Activated effector memory CD4-positive, alpha-beta T cell treated with Interleukin-2 at 50 U/mL for 16 hours (primary cell): ENCODE measurements around the gene LRRC75B.
"Not testable (repeated sequence)": the region's sequence is repeated elsewhere in the genome, so short reads cannot be mapped to it uniquely, and the experiment has no call there.

ENCODE experiments used
- DNase-seq: peaks from one replicate; pipeline ENCODE4 v3.0.0-alpha.2; 2020

Gene LRRC75B

DNA sequence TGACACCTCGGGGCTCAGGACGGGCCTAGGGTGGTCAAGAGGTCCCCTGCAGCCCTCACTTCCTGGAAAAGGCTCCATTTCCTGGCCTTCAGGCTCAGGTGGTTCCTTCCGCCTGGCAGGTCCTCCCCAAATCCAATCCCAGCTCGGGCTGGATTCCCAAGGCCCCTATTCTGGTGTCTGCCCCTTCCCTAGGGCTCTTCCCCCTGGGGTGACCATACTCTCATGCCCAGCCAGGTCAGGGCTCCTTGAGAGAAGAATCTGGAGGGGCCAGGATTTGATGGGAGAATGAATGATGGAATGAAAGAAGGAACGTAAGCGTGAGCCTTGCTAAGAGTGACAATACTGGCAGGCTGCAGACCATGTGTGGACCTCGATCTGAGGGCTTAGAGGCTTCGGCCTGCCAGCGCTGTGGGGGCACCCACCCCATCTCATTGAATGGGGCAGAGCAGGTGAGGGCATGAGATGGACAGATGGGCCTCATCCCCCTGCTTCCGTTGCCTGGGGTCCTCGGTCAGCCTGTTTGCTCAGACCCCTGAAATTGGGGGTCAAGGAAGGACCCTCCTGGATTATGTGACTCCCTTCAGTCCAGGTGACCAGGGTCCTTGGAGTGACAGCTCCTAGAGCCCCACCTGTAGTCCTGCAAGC is 9.4 kb upstream of the LRRC75B start:
- not testable (repeated sequence) for DNase-seq

DNA sequence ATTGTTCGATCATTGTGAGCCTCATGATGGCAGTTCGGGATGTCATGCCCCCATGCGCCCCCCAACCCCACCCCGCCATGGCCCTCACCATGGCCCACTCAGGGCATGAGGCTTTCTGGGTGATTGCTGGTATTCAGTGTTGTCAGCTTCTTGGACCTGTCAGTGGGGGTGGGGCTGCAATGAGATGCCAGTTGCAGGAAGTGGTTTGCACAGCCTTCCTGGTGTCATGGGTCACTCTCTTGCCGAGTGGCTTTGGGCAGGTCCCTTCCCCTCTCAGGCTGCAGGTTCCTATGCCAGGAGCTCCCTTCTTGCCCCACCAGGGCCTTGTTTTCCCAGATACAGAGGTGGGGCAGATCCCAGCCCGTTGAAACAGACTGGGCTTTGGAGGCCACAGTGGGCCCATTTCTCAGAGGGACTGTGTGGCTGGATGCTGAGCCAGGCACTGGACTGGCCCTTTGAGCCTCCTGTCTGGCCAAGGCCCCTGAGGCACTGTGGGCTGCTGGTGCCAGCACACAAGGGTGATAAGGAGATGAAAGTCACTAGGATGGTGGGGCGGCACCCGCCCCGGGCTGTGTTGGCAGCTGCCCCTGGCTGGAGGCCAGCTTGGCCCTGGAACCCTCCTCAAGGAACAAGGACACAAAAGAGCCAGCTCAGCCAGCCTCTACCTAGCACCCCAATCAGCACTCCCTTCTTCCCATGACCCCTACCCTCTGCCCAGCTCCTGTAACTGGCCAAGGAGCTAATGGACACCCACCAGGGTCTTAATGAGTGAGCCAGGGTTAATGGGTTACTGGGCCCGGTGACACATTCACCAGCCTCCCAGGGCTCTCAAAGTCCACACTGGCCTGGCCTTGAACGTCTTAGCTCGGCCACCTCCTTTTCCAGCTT is 8.6 kb upstream of the LRRC75B start:
- DNase-seq = no peak

DNA sequence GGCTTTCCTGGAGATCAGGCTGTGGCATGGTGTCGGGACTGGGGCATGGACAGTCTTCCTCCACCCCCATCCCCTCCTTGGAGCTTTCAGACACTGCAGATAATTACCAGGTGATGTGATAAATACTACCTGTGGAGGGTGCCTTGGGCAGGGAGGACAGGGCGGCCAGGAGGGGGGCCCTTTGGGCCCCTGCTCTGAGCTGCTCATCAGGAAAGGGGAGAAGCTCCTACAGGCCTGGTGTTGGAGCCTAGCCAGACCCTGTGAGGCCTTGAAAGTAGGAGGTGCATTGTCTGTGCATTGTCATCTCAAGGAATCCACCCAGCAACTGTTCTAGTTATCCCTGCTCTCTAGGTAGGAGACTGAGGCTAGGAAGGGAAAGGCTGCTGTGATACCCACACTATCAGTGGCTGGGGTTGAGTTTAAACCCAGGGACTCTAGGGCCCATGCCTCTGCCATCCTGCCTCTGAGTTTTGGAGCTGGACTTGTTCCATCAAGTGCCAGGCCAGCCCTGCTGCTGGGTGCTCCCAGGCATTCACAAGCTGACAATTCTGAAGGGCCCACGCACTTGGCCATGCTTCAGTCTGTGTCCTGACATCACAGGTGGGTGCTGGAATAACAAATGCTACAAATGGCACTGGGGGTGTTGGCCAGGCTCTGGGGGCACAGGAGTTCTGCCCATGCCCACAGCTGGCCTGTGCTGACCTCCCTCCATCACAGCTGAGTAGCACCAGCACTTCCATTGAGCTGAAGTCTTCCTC is 7.3 kb upstream of the LRRC75B start:
- DNase-seq = not testable (repeated sequence)

DNA sequence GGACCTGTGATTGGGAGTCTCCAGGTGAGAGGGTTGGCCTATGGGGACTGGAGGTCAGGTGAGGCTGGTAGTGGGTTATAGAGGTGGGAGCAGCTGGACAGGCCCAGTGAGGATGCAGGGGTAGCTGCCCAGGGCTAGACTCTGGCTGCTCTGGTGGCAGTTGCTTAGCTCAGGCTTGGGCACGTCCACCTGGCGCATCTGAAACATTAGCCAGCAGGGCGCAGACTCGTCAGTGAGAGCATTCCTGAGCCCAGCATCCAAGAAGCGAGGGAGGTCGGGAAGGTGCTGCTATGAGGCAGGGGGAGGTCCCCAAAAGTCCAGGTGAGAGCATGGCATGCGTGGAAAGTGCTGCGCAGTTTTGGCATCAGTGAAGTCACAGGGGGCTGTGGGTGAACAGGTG is 6.6 kb upstream of the LRRC75B start:
- no peak for DNase-seq

DNA sequence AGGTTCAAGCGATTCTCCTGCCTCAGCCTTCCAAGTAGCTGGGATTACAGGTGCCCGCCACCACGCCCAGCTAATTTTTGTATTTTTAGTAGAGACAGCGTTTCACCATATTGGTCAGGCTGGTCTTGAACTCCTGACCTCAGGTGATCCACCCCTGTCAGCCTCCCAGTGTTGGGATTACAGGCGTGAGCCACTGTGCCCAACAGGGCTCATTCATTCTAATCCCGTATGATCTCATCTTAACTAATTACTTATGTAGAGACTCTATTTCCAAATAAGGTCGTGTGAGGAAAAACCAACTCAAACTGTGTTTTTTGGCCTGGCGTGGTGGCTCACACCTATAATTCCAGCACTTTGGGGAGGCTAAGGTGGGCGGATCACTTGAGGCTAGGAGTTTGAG is 4.2 kb upstream of the LRRC75B start:
- DNase-seq = not testable (repeated sequence)

DNA sequence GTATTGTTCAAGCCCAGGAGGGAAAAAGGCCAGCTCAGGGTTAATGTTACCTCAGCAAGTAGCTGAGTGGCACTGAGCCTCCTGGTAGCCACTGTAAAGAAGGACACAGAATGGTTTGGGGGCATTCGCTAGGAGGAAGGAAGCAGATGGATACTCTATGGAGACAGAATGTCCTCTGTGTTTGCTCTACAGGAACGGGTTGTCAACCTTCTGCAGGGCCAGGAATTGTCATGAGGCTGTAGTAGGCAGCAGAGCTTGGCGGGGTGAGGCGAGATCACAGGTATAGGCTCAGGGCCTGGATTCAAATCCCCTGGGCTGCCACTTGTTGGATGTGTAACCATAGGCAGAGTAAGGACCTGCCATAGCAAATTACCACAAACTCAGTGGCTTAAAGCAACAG is 3.0 kb upstream of the LRRC75B start:
- DNase-seq = no peak

DNA sequence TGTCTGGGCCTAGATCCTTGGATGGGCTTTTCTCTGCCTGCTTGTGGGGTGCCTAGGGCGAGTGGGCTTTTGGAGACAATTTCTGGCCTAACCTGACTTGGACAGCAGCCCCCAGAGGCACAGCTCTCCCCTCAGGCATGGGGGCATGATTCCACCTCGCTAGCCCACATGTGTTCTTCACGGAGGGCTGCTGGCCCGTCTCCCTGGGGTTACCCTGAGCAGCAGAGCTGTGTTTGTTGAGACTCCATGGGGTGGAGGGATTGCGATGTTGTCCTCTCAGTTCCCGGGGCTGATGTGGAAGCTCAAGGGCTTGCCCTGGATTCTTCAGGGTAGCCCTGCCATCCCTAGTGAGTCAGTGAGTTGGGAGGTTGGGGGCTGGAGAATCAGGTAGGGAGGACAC is 2.4 kb upstream of the LRRC75B start:
- DNase-seq = no peak

DNA sequence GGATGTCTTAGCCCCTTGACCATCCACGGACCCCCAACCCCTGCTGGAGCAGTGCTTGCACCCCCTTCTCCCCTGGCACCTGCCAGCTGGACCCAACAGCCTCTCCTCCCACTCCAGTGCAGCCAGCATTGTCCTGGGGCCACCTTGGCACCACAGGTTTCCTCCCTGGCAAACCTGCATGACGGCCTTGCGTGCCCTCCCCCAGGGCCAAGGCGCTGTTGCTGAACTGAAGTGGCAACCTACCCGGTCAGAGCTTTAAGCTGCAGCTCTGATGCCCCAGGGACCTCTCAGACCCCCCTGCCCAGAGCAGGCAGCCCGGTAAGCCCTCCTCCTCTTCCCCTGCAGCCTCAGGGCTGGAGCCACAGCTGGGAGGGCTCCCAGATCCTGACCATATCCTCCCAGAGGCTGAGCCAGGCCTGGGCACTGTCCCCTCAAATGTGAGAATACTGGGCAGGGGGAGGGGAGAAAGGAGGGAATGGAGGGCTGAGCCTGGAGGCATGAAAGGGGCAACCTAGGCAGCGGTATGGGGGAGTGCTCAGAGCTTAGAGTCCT is 1.8 kb upstream of the LRRC75B start:
- DNase-seq = no peak

DNA sequence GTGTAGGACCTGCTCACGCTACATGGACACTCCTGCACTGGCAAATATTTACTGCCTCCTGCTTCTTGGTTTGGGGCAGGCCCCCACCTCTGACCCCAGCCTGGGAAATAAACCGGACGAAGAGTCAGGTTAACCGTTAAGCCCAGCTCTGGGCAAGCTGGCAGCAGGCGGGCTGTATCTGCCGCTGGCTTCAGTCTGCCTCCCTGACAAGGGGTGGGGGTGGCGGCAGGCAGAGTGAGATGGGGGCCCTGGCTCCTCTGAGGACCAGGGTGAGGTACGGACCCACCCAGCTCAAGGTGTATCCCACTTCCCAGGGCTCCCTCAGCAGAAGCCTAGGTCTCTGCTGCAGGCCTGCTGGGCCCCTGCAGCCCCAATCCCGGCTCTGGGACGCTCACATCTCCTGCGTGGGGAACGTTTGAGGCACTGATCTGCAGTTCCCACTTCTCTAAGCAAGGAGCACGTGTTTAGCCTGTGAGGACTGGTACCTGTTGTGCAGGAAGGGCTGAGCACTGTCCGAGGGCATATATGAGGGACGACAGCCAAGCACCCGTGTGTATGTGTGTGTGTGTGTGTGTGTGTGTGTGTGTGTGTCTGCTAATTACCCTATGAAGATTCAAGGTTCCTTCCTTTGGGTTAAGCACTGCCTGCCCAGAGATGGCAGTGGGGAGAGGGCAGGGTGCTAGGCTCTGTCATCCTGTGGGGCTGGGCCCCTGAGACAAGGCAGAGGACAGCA is 1.1 kb upstream of the LRRC75B start:
- DNase-seq = no peak

DNA sequence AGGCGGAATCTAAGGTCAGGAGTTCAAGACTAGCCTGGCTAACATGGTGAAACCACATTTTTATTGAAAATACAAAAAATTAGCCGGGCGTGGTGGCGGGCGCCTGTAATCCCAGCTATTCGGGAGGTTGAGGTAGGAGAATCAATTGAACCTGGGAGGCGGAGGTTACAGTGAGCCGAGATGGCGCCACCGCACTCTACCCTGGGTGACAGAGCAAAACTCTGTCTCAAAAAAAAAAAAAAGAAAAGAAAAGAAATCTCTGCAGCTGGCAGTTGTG is 624 bp upstream of the LRRC75B start:
- DNase-seq = not testable (repeated sequence)

DNA sequence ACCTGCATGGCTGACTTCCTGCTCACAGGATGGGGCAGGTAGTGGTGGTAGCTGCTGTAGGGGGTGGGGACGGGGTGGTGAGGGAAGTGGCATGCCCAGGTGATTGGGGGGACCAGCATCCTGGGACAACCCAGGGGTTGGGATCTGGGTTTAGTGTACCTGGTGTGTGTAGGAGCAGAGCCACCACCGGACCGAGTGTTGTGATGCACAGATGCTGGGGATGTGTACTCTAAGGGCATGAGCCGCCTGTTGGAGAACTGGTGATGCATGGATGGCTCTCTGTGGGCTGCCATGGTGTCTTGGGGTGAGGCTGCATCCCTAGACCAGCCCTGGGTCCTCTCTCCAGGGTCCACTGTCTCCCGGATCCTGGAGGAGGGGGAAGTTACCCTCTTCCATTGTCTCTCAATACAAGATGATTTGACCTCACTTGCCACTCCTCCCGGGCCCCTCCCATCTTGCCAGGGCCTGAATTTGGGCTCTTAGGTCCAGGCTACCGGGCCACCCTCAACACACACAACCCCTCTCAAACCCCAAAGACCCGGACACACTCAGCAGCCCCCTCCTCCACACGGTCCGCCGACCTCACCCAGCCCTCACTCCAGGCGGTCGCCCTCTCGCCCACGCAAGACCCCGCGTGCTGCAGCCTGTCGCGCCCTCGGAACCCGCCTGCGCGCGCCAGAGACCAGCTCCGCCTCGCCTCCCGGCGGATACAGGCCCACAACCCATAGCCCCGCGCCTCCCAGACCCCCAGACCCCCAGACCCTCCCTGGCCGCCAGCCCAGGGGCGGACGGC is 619 bp downstream of the LRRC75B start:
- DNase-seq = no peak

DNA sequence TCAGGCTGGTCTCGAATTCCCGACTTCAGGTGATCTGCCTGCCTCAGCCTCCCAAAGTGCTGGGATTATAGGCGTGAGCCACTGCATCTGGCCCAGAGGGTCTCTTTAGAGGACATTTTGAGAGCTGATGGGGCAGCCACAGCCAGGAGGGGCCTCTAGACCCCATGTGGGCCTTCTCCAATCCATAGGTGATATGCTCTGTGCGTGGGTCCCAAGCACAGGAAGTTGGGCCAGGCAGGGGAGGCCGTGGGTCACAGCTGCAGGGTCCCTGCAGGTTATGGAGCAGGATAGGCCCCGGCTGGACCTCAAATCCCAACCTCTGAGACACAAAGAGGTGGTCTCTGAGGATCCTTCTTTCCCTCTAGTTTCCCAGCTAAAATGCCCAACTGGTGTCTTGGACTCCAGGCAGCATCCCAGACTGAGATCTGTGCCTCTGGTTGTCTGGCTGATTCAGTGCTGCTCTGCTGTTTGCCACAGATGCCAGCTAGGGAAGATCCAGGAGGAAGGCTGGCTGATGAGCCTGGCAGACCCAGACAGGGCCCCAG is 1.5 kb downstream of the LRRC75B start:
- DNase-seq = no peak

DNA sequence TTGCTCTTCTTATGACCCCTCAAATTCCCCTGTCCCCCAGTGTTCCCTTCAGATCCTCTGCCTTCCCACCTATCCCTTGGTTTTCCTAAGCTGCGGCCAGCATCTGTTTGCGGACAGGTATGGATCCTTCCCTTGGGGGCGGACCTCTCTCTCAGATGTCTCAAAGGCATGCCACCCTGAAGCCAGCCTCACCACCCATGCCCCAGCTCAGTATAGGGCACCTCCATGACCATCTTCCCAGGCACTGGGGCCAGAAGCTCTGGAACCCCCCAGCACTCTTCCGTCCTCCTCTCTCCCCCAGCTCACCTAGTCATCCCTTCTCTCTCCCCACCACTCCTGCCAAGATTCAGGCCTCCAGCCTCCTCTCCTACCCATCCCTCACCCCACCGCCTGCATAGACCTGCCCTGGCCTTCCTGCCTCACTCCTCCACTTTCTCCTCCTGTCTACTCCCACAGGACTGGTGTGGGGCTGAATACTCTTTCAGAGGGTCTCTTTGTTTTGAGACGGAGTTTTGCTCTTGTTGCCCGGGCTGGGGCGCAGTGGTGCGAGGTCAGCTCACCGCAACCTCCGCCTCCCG is 2.2 kb downstream of the LRRC75B start:
- DNase-seq = no peak

DNA sequence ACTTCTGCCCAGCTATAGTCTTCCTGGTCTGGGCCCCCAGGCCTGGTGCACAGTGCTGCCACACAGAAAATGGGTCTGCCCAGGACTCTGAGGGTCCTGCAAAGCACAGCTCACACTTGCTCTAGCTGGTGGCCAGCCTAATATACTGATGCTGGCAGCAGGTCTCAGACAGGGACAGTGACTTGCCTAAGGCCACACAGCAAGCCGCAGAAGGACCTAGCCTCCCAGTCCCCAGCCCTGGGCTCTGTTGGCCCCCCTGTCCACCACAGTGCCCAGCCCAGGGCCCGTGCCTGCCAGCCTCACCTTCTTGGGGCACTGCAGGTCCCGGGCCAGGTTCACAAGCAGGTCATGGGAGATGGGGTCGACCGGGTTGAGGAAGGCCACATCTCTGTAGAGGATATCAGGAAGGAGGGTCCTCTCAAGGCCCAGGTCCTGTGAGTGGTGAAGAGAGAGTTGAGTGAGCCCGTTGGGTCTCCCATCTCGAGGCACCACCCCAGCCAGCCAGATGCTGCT is 3.3 kb downstream of the LRRC75B start:
- DNase-seq = no peak

DNA sequence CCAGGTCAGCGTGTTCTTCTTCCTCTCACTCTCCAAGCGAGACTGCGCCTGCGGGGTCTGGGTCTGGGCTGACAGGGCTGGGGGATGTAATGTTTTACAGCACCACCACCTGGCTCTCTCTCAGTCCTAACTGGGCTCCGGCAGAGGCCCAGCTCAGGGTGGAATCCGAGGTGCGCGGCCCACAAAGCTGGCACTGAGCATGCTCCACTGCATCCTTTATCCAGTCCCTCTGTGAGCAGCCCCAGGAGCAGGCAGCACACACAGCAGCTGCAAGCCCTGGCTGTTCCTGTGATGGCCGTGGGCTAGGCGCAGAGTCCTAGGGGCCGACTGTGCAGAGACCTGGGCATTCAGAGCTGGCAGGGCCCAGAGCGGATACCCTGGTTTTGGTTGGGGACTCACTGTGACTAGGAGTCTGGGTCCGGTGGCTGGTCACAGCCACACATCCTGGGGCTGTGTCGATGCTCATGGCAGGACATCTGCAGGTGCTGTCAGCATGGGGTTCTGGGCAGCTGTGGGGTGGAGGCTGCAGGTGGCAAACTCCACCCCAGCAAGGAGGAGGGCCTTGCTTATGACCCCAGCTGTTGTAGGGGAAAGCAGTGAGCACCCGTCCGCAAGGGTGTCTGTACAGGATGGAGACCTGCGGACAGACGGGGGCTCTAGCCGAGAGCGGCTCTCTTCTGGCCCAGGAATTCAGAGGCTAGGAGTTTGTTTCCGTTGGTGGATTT is 4.0 kb downstream of the LRRC75B start:
- no peak for DNase-seq

DNA sequence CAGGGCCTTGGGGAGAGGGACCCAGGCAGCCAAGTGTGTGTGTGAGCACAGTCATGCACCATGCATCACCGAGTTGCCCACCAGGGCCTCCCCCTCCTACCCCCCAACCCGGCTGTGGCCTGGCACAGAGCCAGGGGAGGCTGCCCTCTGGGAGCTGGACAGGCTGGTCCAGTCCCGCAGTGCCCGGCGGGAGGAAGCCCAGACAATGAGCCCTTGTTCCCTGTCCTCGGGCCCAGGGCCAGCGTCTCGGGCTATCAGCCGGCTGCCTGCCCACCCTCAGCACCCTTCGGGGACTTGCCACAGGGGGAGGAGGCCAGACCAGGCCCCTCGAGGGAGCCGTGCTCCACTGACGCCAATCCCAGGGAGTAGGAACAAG is 4.5 kb downstream of the LRRC75B start:
- no peak for DNase-seq

DNA sequence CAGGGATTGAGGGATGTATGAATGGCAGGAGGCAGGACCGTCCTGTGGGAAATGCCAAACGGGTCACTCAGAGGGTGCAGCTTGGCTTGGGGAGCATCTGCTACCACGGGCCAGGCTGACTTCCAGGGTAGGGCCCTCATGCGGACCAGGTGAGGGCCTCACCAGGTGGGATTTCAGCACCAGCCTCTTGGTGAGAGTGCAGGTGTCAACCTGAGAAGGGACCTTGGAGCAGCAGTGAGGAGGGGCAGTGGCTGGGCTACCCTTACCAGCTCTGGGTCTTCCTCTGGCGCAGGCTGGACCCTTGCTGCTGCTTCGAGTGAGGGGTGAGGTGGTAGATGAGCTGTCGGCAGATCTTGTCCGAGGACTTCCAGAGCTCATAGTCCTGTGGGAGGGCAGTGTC is 4.9 kb downstream of the LRRC75B start:
- DNase-seq = no peak

DNA sequence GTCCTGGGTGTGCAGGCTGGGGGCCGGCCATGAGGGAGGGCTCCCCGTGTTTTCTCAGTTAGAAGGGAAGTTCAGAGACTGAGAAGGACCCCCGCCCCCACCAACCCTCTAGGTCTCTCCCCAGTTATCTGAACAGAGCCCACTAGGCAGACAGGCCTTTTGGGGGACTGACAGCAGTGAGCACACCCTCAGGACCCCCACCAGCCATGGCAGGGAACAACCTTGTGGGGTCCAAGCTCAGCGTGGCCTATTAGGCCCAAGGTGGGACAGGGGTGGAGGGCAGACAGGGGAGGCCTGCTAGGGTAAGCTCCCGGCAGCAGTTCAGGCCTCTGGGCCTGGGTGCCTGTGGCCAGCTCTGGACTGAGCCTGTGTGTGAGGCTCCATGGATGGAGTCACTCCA is 5.6 kb downstream of the LRRC75B start:
- no peak for DNase-seq

DNA sequence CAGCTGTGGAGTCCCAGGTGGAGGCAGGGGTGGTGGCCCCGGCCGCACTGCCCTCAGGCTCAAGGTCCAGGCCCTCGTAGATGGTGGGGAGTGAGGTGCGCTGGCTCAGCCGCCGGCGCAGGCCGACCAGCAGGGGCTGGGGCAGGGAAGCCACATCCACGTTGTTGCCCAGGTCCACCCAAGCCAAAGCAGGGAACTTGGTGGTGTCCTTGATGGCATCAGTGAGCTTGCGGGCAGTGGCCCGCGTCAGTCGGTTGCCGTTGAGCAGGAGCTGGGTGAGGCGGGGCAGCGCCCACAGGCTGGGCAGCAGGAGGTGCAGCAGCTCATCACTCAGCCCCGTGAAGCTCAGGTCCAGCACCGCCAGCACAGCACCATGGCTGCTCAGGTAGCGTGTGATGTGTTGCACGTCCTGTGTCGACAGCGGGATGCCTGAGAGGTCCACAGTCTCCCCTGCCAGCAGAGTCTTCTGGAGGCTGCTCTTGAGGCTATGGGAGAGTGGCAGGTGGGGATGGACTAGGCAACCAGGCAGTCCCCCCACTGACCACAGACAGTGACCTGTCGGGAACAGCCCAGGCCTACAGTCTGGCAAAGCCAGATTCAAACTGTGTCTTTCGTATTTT is 6.8 kb downstream of the LRRC75B start:
- DNase-seq = no peak

DNA sequence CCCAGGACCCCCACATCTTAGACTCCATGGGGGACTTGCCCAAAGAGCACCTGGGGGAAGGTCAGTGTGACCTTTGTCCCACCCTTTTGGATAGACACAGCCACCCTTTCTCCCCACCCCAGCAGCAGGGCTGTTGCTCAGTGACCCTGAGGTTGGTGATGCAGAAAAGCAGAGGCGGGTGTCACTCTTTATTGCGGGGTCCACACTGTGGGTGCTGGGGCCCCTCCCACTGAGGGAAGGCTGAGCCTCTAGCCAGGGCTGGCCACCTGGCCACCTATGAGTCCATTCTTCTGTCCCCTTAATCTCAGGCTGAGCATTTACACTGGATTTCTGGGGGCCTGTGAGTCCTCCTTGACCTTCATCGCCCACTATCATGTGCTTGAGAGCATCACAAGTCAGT is 7.4 kb downstream of the LRRC75B start:
- DNase-seq = no peak
